Measurements from ENCODE around the gene CCDC66. TPM values are rescaled to one million over a fixed set of nuclear protein-coding genes. Genes with fewer than 3 reads are reported as not detected.

CCDC66 gene
- total RNA-seq, 1 experiment from 2014 or later = 28.6 TPM

DNA sequence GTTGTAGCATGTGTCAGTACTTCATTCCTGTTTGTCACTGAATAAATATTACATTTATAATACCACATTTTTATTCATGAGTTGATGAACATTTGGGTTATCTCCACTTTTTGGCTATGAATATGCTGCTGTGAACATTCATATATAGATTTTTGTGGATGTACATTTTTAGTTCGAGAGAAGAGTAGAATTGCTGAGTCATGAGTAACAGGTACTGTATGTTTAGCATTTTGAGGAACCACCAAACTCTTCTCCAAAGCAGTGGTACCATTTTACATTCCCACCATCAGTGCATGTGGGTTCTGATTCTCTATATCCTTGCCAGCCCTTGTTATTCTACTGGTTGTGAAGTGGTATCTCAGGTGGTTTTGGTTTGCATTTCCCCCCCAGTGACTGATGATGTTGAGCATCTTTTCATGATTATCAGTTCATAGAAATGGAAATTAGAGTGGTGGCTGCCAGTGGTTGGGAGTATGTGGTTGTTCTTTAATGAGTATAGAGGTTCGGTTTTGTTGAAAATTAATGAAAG is 59.6 kb downstream of the CCDC66 start:
- POLR2A ChIA-PET = no interaction called here
- H3K36me3 ChIP-seq (ENCODE audit: control insufficient read depth, insufficient read depth, low read length) = no peaks in the 10 kb centered on the region
- no peak overlapping the region for H3K4me3 Mint-ChIP-seq (ENCODE audit: unreplicated experiment)
- H3K27me3 ChIP-seq (replicated peaks; ENCODE audit: control insufficient read depth, insufficient read depth, low read length) = no peaks in the 10 kb centered on the region
- no peaks in the 10 kb centered on the region for H3K9me3 ChIP-seq
- no peak overlapping the region for H3K27ac Mint-ChIP-seq (ENCODE audit: unreplicated experiment)
- CTCF ChIA-PET = no interaction called here
- H3K4me1 ChIP-seq = no peaks in the 10 kb centered on the region
- TF ChIP-seq, protein P1, sequence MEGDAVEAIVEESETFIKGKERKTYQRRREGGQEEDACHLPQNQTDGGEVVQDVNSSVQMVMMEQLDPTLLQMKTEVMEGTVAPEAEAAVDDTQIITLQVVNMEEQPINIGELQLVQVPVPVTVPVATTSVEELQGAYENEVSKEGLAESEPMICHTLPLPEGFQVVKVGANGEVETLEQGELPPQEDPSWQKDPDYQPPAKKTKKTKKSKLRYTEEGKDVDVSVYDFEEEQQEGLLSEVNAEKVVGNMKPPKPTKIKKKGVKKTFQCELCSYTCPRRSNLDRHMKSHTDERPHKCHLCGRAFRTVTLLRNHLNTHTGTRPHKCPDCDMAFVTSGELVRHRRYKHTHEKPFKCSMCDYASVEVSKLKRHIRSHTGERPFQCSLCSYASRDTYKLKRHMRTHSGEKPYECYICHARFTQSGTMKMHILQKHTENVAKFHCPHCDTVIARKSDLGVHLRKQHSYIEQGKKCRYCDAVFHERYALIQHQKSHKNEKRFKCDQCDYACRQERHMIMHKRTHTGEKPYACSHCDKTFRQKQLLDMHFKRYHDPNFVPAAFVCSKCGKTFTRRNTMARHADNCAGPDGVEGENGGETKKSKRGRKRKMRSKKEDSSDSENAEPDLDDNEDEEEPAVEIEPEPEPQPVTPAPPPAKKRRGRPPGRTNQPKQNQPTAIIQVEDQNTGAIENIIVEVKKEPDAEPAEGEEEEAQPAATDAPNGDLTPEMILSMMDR (IDR thresholded peaks at IDR 0.05; ENCODE audit: insufficient read depth in 1 of 2, low read depth in 1 of 2, low read length in 1 of 2, severe bottlenecking in 1 of 2, unreplicated experiment in 1 of 2) = no peak
- H3K36me3 Mint-ChIP-seq (ENCODE audit: insufficient read depth, unreplicated experiment) = peaks cover 60% of the 10 kb centered on the region
- BruUV-seq (replicated peaks) = no TSS peak
- H3K27me3 Mint-ChIP-seq (ENCODE audit: insufficient read depth, unreplicated experiment) = no peaks in the 10 kb centered on the region
- intact Hi-C loops (cut with micrococcal nuclease; ENCODE audit: unreplicated experiment) = no loop called here
- no peaks in the 10 kb centered on the region for H3K9me3 Mint-ChIP-seq (ENCODE audit: unreplicated experiment)
- H3K4me3 ChIP-seq (ENCODE audit: low read depth, low read length) = no peak overlapping the region
- DNase-seq = no peak
- peaks cover 7% of the 10 kb centered on the region for H3K4me1 Mint-ChIP-seq (ENCODE audit: low read depth, unreplicated experiment)

DNA sequence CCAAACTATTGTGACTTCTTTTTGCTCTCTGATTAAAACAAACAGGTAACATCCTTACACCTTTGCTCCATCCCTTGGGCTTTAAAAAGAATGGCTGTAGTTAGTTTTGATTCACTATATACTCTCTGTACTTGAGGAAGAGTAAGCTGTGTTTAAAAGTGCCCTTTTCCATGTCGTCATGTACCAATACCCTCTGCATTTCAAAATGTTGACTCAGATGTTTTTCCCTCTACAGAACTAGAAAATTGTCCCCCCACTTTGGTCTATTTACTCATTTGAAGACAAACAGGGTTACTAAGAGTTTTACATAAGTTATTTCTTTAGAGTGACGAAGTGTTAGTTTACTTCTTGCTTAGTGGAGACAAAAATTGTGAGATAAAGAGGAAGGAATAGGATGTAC is 63.4 kb downstream of the CCDC66 start:
- Histone ChIP-seq H3K27me3 (replicated peaks; ENCODE audit: control insufficient read depth, insufficient read depth, low read length) (no peaks in the 10 kb centered on the region), H3K4me1 (no peaks in the 10 kb centered on the region), H3K9me3 (no peaks in the 10 kb centered on the region), H3K36me3 (ENCODE audit: control insufficient read depth, insufficient read depth, low read length) (no peaks in the 10 kb centered on the region), H3K4me3 (ENCODE audit: low read depth, low read length) (no peak overlapping the region)
- intact Hi-C loops (cut with micrococcal nuclease; ENCODE audit: unreplicated experiment) = no loop called here
- ChIA-PET CTCF (no interaction called here), POLR2A (no interaction called here)
- H3K4me1 Mint-ChIP-seq (ENCODE audit: low read depth, unreplicated experiment) = peaks cover 7% of the 10 kb centered on the region
- TF ChIP-seq, protein P1 (IDR thresholded peaks at IDR 0.05; ENCODE audit: insufficient read depth in 1 of 2, low read depth in 1 of 2, low read length in 1 of 2, severe bottlenecking in 1 of 2, unreplicated experiment in 1 of 2) = no peak
- H3K36me3 Mint-ChIP-seq (ENCODE audit: insufficient read depth, unreplicated experiment) = peaks cover 88% of the 10 kb centered on the region
- H3K4me3 Mint-ChIP-seq (ENCODE audit: unreplicated experiment) = no peak overlapping the region
- H3K27me3 Mint-ChIP-seq (ENCODE audit: insufficient read depth, unreplicated experiment) = no peaks in the 10 kb centered on the region
- DNase-seq = no peak
- H3K9me3 Mint-ChIP-seq (ENCODE audit: unreplicated experiment) = no peaks in the 10 kb centered on the region
- no TSS peak for BruUV-seq (replicated peaks)
- H3K27ac Mint-ChIP-seq (ENCODE audit: unreplicated experiment) = no peak overlapping the region

DNA sequence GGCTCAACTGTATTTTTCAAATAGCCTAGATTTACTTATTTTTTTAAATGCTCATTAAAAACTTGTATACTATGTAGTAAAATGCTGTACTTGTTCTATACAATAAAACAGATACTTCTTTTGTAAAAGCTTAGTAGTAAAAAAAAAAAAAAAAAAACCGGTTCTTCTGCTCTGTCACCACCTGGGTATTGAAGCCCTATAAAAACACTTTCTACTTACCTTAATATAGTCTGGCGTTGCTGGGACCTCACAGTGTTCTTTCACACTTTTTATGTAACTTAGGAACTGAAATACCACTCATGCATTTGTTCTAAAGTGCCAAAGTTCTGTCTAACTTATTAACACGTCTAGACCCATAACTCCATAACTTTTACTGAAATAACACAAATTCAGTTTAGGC is 64.7 kb downstream of the CCDC66 start:
- Mint-ChIP-seq H3K4me3 (ENCODE audit: unreplicated experiment) (no peak overlapping the region), H3K4me1 (ENCODE audit: low read depth, unreplicated experiment) (peaks cover 7% of the 10 kb centered on the region), H3K9me3 (ENCODE audit: unreplicated experiment) (no peaks in the 10 kb centered on the region), H3K27me3 (ENCODE audit: insufficient read depth, unreplicated experiment) (no peaks in the 10 kb centered on the region), H3K27ac (ENCODE audit: unreplicated experiment) (no peak overlapping the region), H3K36me3 (ENCODE audit: insufficient read depth, unreplicated experiment) (peaks cover 81% of the 10 kb centered on the region)
- no peak overlapping the region for H3K4me3 ChIP-seq (ENCODE audit: low read depth, low read length)
- POLR2A ChIA-PET = no interaction called here
- H3K4me1 ChIP-seq = no peaks in the 10 kb centered on the region
- no TSS peak for BruUV-seq (replicated peaks)
- TF ChIP-seq, protein P1 (IDR thresholded peaks at IDR 0.05; ENCODE audit: insufficient read depth in 1 of 2, low read depth in 1 of 2, low read length in 1 of 2, severe bottlenecking in 1 of 2, unreplicated experiment in 1 of 2) = no peak
- H3K27me3 ChIP-seq (replicated peaks; ENCODE audit: control insufficient read depth, insufficient read depth, low read length) = no peaks in the 10 kb centered on the region
- no peaks in the 10 kb centered on the region for H3K9me3 ChIP-seq
- intact Hi-C loops (cut with micrococcal nuclease; ENCODE audit: unreplicated experiment) = no loop called here
- no peak for DNase-seq
- H3K36me3 ChIP-seq (ENCODE audit: control insufficient read depth, insufficient read depth, low read length) = no peaks in the 10 kb centered on the region; the same call in 1 of the 2 replicates
- CTCF ChIA-PET = interaction anchor here (0.6 kb wide), 1 partner anchor 369 kb away, joined by 4 read pairs; no protein-coding TSS in a partner anchor

Measured in Caco-2 (cell line).